Endothelial cell of umbilical vein (primary cell): ENCODE data around the gene ACAT2. TPM values are rescaled to one million over a fixed set of nuclear protein-coding genes. Genes with fewer than 3 reads are reported as not detected.

Experiments used
- BruUV-seq: library from RNA; stranded (reverse); fragments of 400-500 nt; replicated peaks from 2 replicates; lab custom pipeline; 2021; lab: Mats Ljungman, UMichigan
- CTCF ChIA-PET: fragments of 300-600, 350-600 bp; sonication (Branson Sonifier 250); formaldehyde crosslinking; loops from one replicate; lab custom pipeline; 2021; ENCODE audit warnings: antibody characterized with exemption, inconsistent platforms; lab: Charles Lee
- POLR2A ChIA-PET: fragments of 300-600, 350-600 bp; sonication (Branson Sonifier 250); formaldehyde crosslinking; loops from one replicate; lab custom pipeline; 2021; ENCODE audit warnings: antibody characterized with exemption, inconsistent platforms; lab: Charles Lee
- DNase-seq: peaks from one replicate; pipeline ENCODE4 v3.0.0-alpha.2; 2011; ENCODE audit warnings: low read depth, low spot score
- FAIRE-seq: peaks from 2 replicates; lab custom pipeline; 2011; peaks lifted over from hg19 to GRCh38; lab: Jason Lieb, UNC
- H2AFZ ChIP-seq: 2 replicates; pipeline ENCODE4 v1.6.0; 2012; ENCODE audit warnings: low read depth, low read length, control low read depth, inconsistent platforms
- H3K27ac ChIP-seq: 2 replicates; pipeline ENCODE4 v1.5.1; 2011; ENCODE audit warnings: low read depth, mild to moderate bottlenecking, control low read depth, low read length, moderate library complexity; ENCODE audit not compliant: insufficient read depth
- H3K27me3 ChIP-seq, 2 experiments: 2 replicates each; pipeline versions ENCODE4 v1.6.0 to v1.6.1; 2011; ENCODE audit warnings: low read length in 2 of 2, mixed read lengths in 1 of 2; ENCODE audit not compliant: control insufficient read depth in 2 of 2, insufficient read depth in 2 of 2
- H3K36me3 ChIP-seq, 2 experiments: 2 replicates in 1 of 2; 3 replicates in 1 of 2; pipeline ENCODE4 v1.5.1; 2011; ENCODE audit warnings: low read length in 2 of 2, mild to moderate bottlenecking in 1 of 2, moderate library complexity in 1 of 2; ENCODE audit not compliant: control insufficient read depth in 2 of 2, insufficient read depth in 2 of 2; ENCODE audit errors: extremely low read depth in 1 of 2
- H3K4me1 ChIP-seq: 3 replicates; pipeline ENCODE4 v1.5.1; 2011; ENCODE audit warnings: mild to moderate bottlenecking, low read length; ENCODE audit not compliant: control insufficient read depth, insufficient read depth; ENCODE audit errors: extremely low read depth
- H3K4me2 ChIP-seq: 2 replicates; pipeline ENCODE4 v1.6.1; 2011; ENCODE audit warnings: low read length, control low read depth, mixed read lengths; ENCODE audit not compliant: insufficient read depth
- H3K4me3 ChIP-seq, 3 experiments: fragments of 200-600 bp in 1 of 3; sonication (generic), shearing (Covaris generic) in 1 of 3; replicated peaks in 1 of 3; 2 replicates each; pipeline ENCODE4 v1.5.1; 2011 to 2016; ENCODE audit warnings: control low read depth in 3 of 3, low read length in 3 of 3, mild to moderate bottlenecking in 2 of 3, inconsistent platforms in 1 of 3, low read depth in 1 of 3, moderate library complexity in 1 of 3; ENCODE audit not compliant: insufficient read depth in 1 of 3
- H3K79me2 ChIP-seq: 2 replicates; pipeline ENCODE4 v1.6.0; 2012; ENCODE audit warnings: low read length, inconsistent platforms; ENCODE audit not compliant: control insufficient read depth, insufficient read depth
- H3K9ac ChIP-seq: replicated peaks from 2 replicates; pipeline ENCODE3; 2011; ENCODE audit warnings: low read length, control low read depth; ENCODE audit not compliant: insufficient read depth; ENCODE audit errors: extremely low read depth
- H3K9me1 ChIP-seq: replicated peaks from 3 replicates; pipeline ENCODE4 v1.6.0; 2011; ENCODE audit warnings: mild to moderate bottlenecking, low read length; ENCODE audit not compliant: control insufficient read depth, insufficient read depth; ENCODE audit errors: extremely low read depth
- H3K9me3 ChIP-seq: replicated peaks from 2 replicates; pipeline ENCODE4 v1.5.1; 2012; ENCODE audit warnings: low read length, inconsistent platforms; ENCODE audit not compliant: control insufficient read depth, insufficient read depth
- H4K20me1 ChIP-seq: replicated peaks from 2 replicates; pipeline ENCODE3; 2011; ENCODE audit warnings: mild to moderate bottlenecking, low read length; ENCODE audit not compliant: control insufficient read depth, insufficient read depth; ENCODE audit errors: extremely low read depth
- EZH2 ChIP-seq: IDR thresholded peaks from 2 replicates; pipeline ENCODE4 v1.6.1; 2012; ENCODE audit warnings: borderline replicate concordance, low read depth, mild to moderate bottlenecking, moderate library complexity, low read length, inconsistent platforms; ENCODE audit not compliant: severe bottlenecking
- FOS ChIP-seq: IDR thresholded peaks from 2 replicates; pipeline ENCODE4 v1.6.1; 2011; ENCODE audit warnings: mild to moderate bottlenecking, low read length, moderate library complexity, borderline replicate concordance; ENCODE audit not compliant: insufficient read depth
- GATA2 ChIP-seq: IDR thresholded peaks from 2 replicates; pipeline ENCODE4 v1.7.0; 2011; ENCODE audit warnings: low read depth, mild to moderate bottlenecking, moderate library complexity, mixed read lengths, low read length; ENCODE audit not compliant: insufficient read length, insufficient read depth
- JUN ChIP-seq: IDR thresholded peaks from 2 replicates; pipeline ENCODE4 v1.6.1; 2011; ENCODE audit warnings: borderline replicate concordance, low read depth; ENCODE audit not compliant: insufficient read length, insufficient read depth
- MAX ChIP-seq: IDR thresholded peaks from 2 replicates; pipeline ENCODE4 v1.6.1; 2011; ENCODE audit not compliant: insufficient read depth, insufficient read length
- MYC ChIP-seq: IDR thresholded peaks from one replicate; pipeline ENCODE4 v1.6.1; 2011; ENCODE audit warnings: mild to moderate bottlenecking, low read depth, low read length
- POLR2A ChIP-seq: IDR thresholded peaks from 2 replicates; pipeline ENCODE4 v1.6.1; 2012; ENCODE audit warnings: low read depth, mild to moderate bottlenecking, control low read depth, low read length
- POLR2AphosphoS5 ChIP-seq: IDR thresholded peaks from 2 replicates; pipeline ENCODE4 v1.6.1; 2012; ENCODE audit warnings: low read depth, mild to moderate bottlenecking, control low read depth, low read length, moderate library complexity; ENCODE audit not compliant: insufficient read depth
- dilution Hi-C: fragments of 300-500 bp; cut with MboI; formaldehyde crosslinking; loops from one replicate; pipeline ENCODE4 v1.15.0; 2019; ENCODE audit warnings: low sequenced_read_pairs; ENCODE audit not compliant: extremely low pct_ligation_motif_present
- intact Hi-C: fragments of 100-400 bp; cut with micrococcal nuclease; formaldehyde crosslinking; loops from one replicate; pipeline ENCODE4 v1.10.0; 2022
- polyA plus RNA-seq, 4 experiments: library from polyadenylated mRNA; depleted of rRNA in 3 of 4; stranded (reverse) in 3 of 4; unstranded in 1 of 4; fragments of >200 nt; gene quantifications; 2 replicates each; pipeline versions ENCODE4 v1.2.1 to v1.2.3, GENCODE V29; 2011 to 2012; ENCODE audit warnings: missing spikeins in 1 of 4
- total RNA-seq: library from RNA; stranded (reverse); gene quantifications from 2 replicates; pipeline ENCODE4 v1.2.3, GENCODE V29; 2021
- TF ChIP-seq, protein P1 (sequence below), 2 donors: IDR thresholded peaks; 1 replicate in 1 of 2; 2 replicates in 1 of 2; pipeline ENCODE4 v1.5.1; 2011; ENCODE audit warnings: low read length in 2 of 2, mild to moderate bottlenecking in 2 of 2, moderate library complexity in 2 of 2, control low read depth in 1 of 2, inconsistent platforms in 1 of 2, low read depth in 1 of 2; ENCODE audit not compliant: insufficient read depth in 1 of 2; ENCODE audit errors: extremely low read depth in 1 of 2

Gene ACAT2
- total and polyA plus RNA-seq, 2 donors (not counting 3 experiments of a cell fraction or from before 2014, with no cell fraction given) = 44.6 to 114 TPM

DNA sequence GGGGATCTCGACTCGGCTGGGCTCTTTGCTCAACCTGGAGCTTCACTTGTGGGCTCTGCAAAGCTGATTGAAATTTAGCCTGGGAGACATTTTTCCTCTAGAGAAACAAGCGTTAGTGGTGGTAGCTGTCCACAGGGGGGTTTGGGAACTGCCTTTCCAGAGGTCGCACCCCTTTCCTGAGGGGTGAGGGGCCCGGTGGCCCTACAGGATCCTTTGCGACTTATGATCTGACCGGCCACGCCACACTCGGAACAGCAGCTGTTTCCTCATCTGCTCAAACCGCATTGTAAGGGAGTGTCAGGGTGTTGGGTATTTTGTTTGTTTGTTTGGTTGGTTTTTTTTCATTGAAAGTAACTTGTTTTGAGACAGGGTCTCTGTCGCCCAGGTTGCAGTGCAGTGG lies 59.3 kb downstream of the ACAT2 start:
- no peak overlapping the region for H3K9ac ChIP-seq
- no peak overlapping the region for H3K4me3 ChIP-seq
- no TSS peak for BruUV-seq
- H3K27ac ChIP-seq = no peak overlapping the region
- H2AFZ ChIP-seq = no peak overlapping the region
- H3K27me3 ChIP-seq = peaks cover 0 to 2% of the 10 kb centered on the region in 2 experiments
- no peaks in the 10 kb centered on the region for H3K36me3 ChIP-seq
- no peaks in the 10 kb centered on the region for H3K9me3 ChIP-seq
- TF ChIP-seq EZH2 = no peak
- DNase-seq (no peak), FAIRE-seq (no peak)
- no peaks in the 10 kb centered on the region for H3K4me1 ChIP-seq
- no peaks in the 10 kb centered on the region for H4K20me1 ChIP-seq
- H3K4me2 ChIP-seq = no peak overlapping the region
- ChIA-PET POLR2A (no interaction called here), CTCF (no interaction called here)
- no peaks in the 10 kb centered on the region for H3K9me1 ChIP-seq
- no peaks in the 10 kb centered on the region for H3K79me2 ChIP-seq
- dilution Hi-C loops (no loop called here), intact Hi-C loops (no loop called here)

- no peak overlapping the region for H3K9ac ChIP-seq
- CTCF ChIA-PET = no interaction called here
- FAIRE-seq (no peak), DNase-seq (no peak)
- intact Hi-C loops (no loop called here), dilution Hi-C loops (no loop called here)
- no peak overlapping the region for H3K27ac ChIP-seq
- BruUV-seq = no TSS peak
- H3K4me1 ChIP-seq = no peaks in the 10 kb centered on the region
- H3K4me2 ChIP-seq = no peak overlapping the region
- H3K9me1 ChIP-seq = no peaks in the 10 kb centered on the region
- peaks cover 0 to 2% of the 10 kb centered on the region in 2 experiments for H3K27me3 ChIP-seq
- no peaks in the 10 kb centered on the region for H3K36me3 ChIP-seq
- H3K4me3 ChIP-seq = no peak overlapping the region
- H2AFZ ChIP-seq = no peak overlapping the region
- POLR2A ChIA-PET = no interaction called here
- H4K20me1 ChIP-seq = no peaks in the 10 kb centered on the region
- H3K9me3 ChIP-seq = no peaks in the 10 kb centered on the region
- TF ChIP-seq JUN (no peak), POLR2A (no peak), MYC (no peak), GATA2 (no peak), POLR2AphosphoS5 (no peak), EZH2 (no peak), MAX (no peak), FOS (no peak)
- TF ChIP-seq, protein P1, sequence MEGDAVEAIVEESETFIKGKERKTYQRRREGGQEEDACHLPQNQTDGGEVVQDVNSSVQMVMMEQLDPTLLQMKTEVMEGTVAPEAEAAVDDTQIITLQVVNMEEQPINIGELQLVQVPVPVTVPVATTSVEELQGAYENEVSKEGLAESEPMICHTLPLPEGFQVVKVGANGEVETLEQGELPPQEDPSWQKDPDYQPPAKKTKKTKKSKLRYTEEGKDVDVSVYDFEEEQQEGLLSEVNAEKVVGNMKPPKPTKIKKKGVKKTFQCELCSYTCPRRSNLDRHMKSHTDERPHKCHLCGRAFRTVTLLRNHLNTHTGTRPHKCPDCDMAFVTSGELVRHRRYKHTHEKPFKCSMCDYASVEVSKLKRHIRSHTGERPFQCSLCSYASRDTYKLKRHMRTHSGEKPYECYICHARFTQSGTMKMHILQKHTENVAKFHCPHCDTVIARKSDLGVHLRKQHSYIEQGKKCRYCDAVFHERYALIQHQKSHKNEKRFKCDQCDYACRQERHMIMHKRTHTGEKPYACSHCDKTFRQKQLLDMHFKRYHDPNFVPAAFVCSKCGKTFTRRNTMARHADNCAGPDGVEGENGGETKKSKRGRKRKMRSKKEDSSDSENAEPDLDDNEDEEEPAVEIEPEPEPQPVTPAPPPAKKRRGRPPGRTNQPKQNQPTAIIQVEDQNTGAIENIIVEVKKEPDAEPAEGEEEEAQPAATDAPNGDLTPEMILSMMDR (IDR thresholded peaks at IDR 0.05; ENCODE audit: extremely low read depth in 1 of 2, insufficient read depth in 1 of 2, low read depth in 1 of 2, low read length in 2 of 2) = no peak
- H3K79me2 ChIP-seq = no peaks in the 10 kb centered on the region
Measured at GRCh38 chr6:159821726-159822125, 59.9 kb downstream of the ACAT2 start.
